GM19467 (cell line): ENCODE data around the gene HCRT.
"Not testable (repeated sequence)": the region's sequence is repeated elsewhere in the genome, so short reads cannot be mapped to it uniquely, and the experiment has no call there.

Experiments
- ATAC-seq: cut with Tn5 transposase; IDR thresholded peaks from one replicate; pipeline ENCODE4 v1.9.1; 2021; ENCODE audit warnings: mild to moderate bottlenecking, moderate library complexity; ENCODE audit not compliant: unreplicated experiment

HCRT gene

GRCh38 chr17:42198897-42199296, 13.6 kb upstream of the HCRT start:
- no peak for ATAC-seq

- no peak for ATAC-seq
These were observed 12.4 kb upstream of the HCRT start for GRCh38 chr17:42197564-42198156.

- ATAC-seq: peak; percentile 71
These were observed 9.0 kb upstream of the HCRT start, which contains the start of gene GHDC for GRCh38 chr17:42193969-42194899. GHDC (minus strand) TSS chr17:42194494; CDS start chr17:42193581, 913 bp downstream.

GRCh38 chr17:42193216-42193968, 8.1 kb upstream of the HCRT start:
- ATAC-seq: no peak

GRCh38 chr17:42192189-42193126, 7.2 kb upstream of the HCRT start:
- ATAC-seq: no peak

GRCh38 chr17:42191275-42191608, 6.0 kb upstream of the HCRT start:
- ATAC-seq: no peak

- no peak for ATAC-seq
These were observed 5.4 kb upstream of the HCRT start for GRCh38 chr17:42190491-42191274.

GRCh38 chr17:42189651-42189965, 4.4 kb upstream of the HCRT start:
- ATAC-seq: no peak

- no peak for ATAC-seq
These were observed 3.7 kb upstream of the HCRT start for GRCh38 chr17:42188749-42189650.

GRCh38 chr17:42187833-42188232, 2.6 kb upstream of the HCRT start:
- no peak for ATAC-seq

GRCh38 chr17:42186191-42186590, 939 bp upstream of the HCRT start:
- ATAC-seq: not testable (repeated sequence)

- ATAC-seq: no peak
These were observed 324 bp upstream of the HCRT start for GRCh38 chr17:42185621-42185930.

- ATAC-seq: peak; percentile 57
These were observed 1.2 kb downstream of the HCRT start for GRCh38 chr17:42183741-42184711.

GRCh38 chr17:42182927-42183734, 2.1 kb downstream of the HCRT start:
- ATAC-seq: no peak

- ATAC-seq: no peak
These were observed 3.4 kb downstream of the HCRT start for GRCh38 chr17:42181851-42182207.

GRCh38 chr17:42180922-42181850, 4.1 kb downstream of the HCRT start, which contains the start of gene KCNH4:
KCNH4 (minus strand) TSS chr17:42181142; CDS start chr17:42180945, 197 bp downstream.
- no peak for ATAC-seq
